ENCODE data around the gene DDX47.

Gene DDX47

GRCh38 chr12:12786706-12787601, 26.2 kb upstream of the DDX47 start:
- ChIA-PET CTCF (interaction anchor here (0.6 to 5.1 kb wide), 26 partner anchors 9 to 447 kb away, joined by 3 to 100 read pairs (median 6); partner anchors contain the start of gene DDX47), POLR2A (interaction anchor here (1.6 kb wide), 1 partner anchor 30 kb away, joined by 3 read pairs; no protein-coding TSS in a partner anchor)
- TF ChIP-seq, protein P1, sequence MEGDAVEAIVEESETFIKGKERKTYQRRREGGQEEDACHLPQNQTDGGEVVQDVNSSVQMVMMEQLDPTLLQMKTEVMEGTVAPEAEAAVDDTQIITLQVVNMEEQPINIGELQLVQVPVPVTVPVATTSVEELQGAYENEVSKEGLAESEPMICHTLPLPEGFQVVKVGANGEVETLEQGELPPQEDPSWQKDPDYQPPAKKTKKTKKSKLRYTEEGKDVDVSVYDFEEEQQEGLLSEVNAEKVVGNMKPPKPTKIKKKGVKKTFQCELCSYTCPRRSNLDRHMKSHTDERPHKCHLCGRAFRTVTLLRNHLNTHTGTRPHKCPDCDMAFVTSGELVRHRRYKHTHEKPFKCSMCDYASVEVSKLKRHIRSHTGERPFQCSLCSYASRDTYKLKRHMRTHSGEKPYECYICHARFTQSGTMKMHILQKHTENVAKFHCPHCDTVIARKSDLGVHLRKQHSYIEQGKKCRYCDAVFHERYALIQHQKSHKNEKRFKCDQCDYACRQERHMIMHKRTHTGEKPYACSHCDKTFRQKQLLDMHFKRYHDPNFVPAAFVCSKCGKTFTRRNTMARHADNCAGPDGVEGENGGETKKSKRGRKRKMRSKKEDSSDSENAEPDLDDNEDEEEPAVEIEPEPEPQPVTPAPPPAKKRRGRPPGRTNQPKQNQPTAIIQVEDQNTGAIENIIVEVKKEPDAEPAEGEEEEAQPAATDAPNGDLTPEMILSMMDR (IDR thresholded peaks at IDR 0.05; ENCODE audit: insufficient read depth, low read length, missing control alignments) = peak; percentile 5
- peak overlapping the region; percentile 65 for H3K4me3 ChIP-seq (ENCODE audit: low read depth, low read length)
- no peak for DNase-seq (ENCODE audit: low read depth, low spot score)

- ChIA-PET CTCF (interaction anchor here (0.6 to 5.1 kb wide), 41 partner anchors 9 to 528 kb away, joined by 3 to 100 read pairs (median 5); partner anchors contain the start of gene DDX47), POLR2A (no interaction called here)
- TF ChIP-seq, protein P1 (IDR thresholded peaks at IDR 0.05; ENCODE audit: insufficient read depth, low read length, missing control alignments) = no peak
- H3K4me3 ChIP-seq (ENCODE audit: low read depth, low read length) = no peak overlapping the region
- DNase-seq (ENCODE audit: low read depth, low spot score) = no peak
These were observed 25.0 kb upstream of the DDX47 start for GRCh38 chr12:12788131-12788530.

- no peak for DNase-seq (ENCODE audit: low read depth, low spot score)
- TF ChIP-seq, protein P1 (IDR thresholded peaks at IDR 0.05; ENCODE audit: insufficient read depth, low read length, missing control alignments) = peak; percentile 62
- POLR2A ChIA-PET = no interaction called here
- no peak overlapping the region for H3K4me3 ChIP-seq (ENCODE audit: low read depth, low read length)
- CTCF ChIA-PET = interaction anchor here (0.6 to 5.1 kb wide), 51 partner anchors 10 to 529 kb away, joined by 3 to 100 read pairs (median 4); partner anchors contain the start of genes DDX47 and FAM234B
These were observed 24.3 kb upstream of the DDX47 start for GRCh38 chr12:12788675-12789368.

DNA sequence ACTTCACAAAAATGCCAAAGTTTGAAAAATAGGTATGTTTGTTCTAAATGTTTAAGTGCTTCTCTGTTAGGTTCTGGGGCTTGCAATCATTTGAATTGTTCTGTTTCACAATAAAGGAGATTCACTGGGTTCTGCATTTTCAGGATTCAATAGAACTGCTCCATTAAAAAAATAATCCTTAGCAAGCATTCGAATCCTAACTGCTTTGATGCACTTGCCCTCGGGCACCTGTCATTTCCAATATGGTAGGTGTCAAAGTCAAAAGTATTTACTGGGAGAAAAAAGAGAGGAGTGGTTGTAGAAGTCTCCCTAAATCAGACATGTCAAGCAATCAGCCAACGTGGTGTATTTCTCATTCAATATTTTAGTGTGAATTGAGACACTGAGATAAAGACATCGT, 22.2 kb upstream of the DDX47 start:
- DNase-seq (ENCODE audit: low read depth, low spot score) = no peak
- TF ChIP-seq, protein P1 (IDR thresholded peaks at IDR 0.05; ENCODE audit: insufficient read depth, low read length, missing control alignments) = no peak
- H3K4me3 ChIP-seq (ENCODE audit: low read depth, low read length) = no peak overlapping the region
- ChIA-PET CTCF (interaction anchor here (0.7 to 5.1 kb wide), 9 partner anchors 8 to 193 kb away, joined by 3 to 100 read pairs (median 26); partner anchors contain the start of genes DDX47 and GPRC5A), POLR2A (no interaction called here)

GRCh38 chr12:12791756-12792369, 21.3 kb upstream of the DDX47 start:
- CTCF ChIA-PET = interaction anchor here (0.9 to 3.6 kb wide), 8 partner anchors 20 to 420 kb away, joined by 3 to 14 read pairs (median 6); no protein-coding TSS in a partner anchor
- DNase-seq (ENCODE audit: low read depth, low spot score) = no peak
- TF ChIP-seq, protein P1 (IDR thresholded peaks at IDR 0.05; ENCODE audit: insufficient read depth, low read length, missing control alignments) = no peak
- H3K4me3 ChIP-seq (ENCODE audit: low read depth, low read length) = no peak overlapping the region
- POLR2A ChIA-PET = no interaction called here
